NCI-H446 treated with DMSO at 0.1 percent for 48 hours (cell line): ENCODE measurements around the gene LRP10.

Source experiments
- DNase-seq: peaks from one replicate; lab custom pipeline; 2025; lab: John Stamatoyannopoulos, UW

The LRP10 gene

GRCh38 chr14:22865424-22866405, 5.8 kb upstream of the LRP10 start:
- no peak for DNase-seq

- DNase-seq, result no peak
These were observed 4.7 kb upstream of the LRP10 start for GRCh38 chr14:22866874-22867273.

DNA sequence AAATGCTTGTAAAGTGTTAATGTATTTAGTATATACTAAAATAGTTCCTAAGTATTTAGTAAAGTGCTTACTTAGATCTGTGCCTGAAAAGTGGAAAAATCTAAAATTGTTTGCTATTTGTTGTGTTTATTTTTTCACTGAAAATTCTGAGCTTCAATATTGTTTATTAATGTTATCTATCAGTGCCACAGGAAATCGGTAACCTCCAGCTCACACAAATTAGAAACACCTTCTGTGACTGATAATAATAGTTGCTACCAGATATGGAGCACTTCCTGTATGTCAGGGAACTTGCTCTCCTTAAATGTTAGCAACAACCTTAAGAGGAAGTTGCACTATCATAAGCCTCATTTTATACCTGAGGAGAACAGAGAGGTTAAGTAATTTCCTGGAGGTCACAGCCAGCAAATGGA, 723 bp upstream of the LRP10 start:
- no peak for DNase-seq

DNA sequence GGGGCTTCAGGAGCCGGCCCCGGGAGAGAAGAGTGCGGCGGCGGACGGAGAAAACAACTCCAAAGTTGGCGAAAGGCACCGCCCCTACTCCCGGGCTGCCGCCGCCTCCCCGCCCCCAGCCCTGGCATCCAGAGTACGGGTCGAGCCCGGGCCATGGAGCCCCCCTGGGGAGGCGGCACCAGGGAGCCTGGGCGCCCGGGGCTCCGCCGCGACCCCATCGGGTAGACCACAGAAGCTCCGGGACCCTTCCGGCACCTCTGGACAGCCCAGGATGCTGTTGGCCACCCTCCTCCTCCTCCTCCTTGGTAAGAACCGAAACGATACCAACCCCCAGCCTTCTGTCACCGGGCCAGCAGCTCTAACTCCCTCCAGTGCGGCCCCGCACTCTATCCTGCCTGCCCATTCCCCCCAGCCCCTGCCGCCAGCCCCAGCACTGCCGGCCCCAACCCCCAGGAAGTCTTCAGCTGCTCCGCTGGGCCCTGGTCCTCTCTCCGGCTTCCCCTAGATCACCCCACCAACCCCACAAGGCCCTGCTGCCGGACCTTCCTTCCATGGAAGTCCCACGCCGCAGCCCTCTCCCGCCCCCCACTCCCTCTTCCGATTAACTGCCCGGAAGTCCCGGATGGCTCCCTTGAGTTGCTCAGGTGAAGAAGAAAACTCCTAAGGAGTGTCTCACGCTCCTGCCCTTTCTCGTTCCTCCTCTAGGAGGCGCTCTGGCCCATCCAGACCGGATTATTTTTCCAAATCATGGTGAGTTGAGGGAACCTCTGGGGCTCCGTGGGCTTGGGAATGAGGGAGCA, 693 bp downstream of the LRP10 start:
- no peak for DNase-seq

DNA sequence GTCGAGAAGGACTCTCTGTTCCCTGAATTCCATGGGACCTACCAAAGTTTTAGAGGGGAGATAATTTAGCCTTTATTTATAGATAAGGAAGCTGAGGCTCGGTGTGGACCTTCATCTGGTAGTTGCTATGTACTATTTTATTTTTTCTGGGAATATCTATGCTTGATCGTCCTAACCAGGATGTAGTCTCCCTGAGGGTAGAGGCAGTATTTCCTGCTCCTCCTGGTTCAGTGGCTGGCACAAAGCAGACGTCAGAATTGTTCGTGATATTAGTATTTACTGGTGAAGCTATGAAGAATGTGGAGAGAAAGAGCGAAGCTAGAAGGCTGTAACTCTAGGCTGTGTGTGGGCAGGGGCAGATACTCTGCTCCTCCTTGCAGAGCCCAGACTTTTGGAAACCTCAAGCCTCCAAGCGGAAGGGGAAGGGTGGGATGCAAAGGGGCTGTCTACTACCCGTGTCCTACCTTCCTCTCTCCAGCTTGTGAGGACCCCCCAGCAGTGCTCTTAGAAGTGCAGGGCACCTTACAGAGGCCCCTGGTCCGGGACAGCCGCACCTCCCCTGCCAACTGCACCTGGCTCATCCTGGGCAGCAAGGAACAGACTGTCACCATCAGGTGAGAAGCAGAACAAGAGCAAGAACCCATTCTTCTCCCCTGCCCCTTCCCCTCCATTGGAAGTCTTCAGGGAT, 1.4 kb downstream of the LRP10 start:
- no peak for DNase-seq

DNA sequence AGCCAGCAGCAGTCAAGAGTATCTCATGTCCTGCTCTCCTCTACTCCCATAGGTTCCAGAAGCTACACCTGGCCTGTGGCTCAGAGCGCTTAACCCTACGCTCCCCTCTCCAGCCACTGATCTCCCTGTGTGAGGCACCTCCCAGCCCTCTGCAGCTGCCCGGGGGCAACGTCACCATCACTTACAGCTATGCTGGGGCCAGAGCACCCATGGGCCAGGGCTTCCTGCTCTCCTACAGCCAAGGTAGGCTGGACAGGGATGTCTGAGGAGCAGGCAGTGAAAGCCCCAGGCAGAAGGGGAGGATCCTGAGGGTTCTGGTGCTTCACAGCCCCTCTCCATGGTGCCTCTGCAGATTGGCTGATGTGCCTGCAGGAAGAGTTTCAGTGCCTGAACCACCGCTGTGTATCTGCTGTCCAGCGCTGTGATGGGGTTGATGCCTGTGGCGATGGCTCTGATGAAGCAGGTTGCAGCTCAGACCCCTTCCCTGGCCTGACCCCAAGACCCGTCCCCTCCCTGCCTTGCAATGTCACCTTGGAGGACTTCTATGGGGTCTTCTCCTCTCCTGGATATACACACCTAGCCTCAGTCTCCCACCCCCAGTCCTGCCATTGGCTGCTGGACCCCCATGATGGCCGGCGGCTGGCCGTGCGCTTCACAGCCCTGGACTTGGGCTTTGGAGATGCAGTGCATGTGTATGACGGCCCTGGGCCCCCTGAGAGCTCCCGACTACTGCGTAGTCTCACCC, 3.6 kb downstream of the LRP10 start:
- no peak for DNase-seq

DNA sequence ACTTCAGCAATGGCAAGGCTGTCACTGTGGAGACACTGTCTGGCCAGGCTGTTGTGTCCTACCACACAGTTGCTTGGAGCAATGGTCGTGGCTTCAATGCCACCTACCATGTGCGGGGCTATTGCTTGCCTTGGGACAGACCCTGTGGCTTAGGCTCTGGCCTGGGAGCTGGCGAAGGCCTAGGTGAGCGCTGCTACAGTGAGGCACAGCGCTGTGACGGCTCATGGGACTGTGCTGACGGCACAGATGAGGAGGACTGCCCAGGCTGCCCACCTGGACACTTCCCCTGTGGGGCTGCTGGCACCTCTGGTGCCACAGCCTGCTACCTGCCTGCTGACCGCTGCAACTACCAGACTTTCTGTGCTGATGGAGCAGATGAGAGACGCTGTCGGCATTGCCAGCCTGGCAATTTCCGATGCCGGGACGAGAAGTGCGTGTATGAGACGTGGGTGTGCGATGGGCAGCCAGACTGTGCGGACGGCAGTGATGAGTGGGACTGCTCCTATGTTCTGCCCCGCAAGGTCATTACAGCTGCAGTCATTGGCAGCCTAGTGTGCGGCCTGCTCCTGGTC, 4.3 kb downstream of the LRP10 start:
- DNase-seq, result no peak

GRCh38 chr14:22877000-22877501, 5.5 kb downstream of the LRP10 start:
- no peak for DNase-seq

GRCh38 chr14:22878271-22879246, 7.0 kb downstream of the LRP10 start:
- no peak for DNase-seq

- no peak for DNase-seq
These were observed 10.5 kb downstream of the LRP10 start for GRCh38 chr14:22882064-22882463.

GRCh38 chr14:22882529-22883172, 11.1 kb downstream of the LRP10 start:
- no peak for DNase-seq

DNA sequence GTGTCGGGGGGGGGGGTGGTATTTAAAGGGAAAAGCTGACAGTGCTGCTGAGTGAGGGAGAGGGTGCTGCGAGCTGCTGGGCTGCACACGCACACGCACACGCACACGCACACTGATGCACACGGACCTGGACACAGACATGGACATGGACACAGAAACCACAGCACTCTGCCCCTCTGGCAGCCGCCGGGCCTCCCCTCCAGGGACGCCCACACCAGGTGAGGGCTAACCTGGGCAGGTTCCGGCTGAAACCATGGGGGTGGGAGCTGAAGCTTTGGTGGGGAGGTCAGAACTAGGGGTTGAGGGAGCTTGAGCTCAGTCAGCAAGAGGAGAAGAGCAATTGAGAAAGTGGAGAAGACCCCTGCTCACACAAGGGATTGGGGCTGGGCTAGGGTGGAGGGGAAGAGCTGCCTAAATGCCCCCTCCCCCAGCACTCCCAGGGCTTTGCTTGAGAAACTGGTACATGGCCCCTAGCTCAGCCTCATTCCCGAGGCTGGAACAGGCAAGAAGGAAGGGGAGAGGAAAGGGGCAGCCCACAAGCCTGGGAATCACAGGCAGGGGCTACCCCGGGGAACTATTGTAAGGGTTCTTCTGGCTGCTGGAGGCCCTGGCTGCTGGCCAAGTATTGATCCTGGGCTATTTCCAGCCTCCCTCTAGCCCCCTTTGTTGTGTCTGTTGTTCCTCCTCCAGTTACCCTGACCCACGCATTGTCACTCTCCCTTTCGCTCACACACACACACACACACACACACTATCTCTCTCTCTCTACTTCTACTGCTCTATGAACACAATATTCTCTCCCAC, 11.8 kb downstream of the LRP10 start, which contains the start of gene REM2:
Gene REM2 (plus strand): TSS at position 50 of the 804 bp plus-strand sequence. CDS start 66 bp downstream, at position 116.
- DNase-seq, result no peak

DNA sequence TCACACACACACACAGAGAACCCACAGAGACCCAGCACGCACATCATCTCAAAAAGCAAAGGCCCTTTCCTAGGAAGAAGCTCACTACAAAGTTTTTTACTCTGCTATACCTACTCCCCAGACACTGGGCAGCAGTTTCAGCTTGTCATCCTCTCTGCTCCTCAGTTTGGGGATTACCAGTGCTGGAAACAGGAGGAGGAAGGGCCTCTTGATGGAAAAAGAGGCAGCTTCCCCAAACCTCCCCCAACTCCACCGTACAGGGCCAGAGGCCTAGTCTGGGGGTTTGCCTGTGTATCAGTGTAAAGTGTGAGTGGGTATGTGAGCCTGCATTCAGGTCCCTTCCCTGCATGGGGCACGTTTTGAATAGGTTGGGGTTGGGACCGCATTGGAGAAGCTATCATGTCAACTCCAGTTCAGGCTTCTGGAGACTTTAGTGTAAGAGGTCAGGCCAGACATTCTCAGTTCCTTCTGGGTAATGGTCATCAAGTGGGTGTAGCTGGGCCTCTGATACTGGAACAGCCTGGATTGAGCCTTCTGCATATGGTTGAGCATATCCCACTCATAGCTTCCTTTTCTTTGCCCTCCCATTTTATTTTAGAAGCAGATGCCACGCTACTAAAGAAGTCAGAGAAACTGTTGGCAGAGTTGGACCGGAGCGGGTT, 12.7 kb downstream of the LRP10 start:
- no peak for DNase-seq

DNA sequence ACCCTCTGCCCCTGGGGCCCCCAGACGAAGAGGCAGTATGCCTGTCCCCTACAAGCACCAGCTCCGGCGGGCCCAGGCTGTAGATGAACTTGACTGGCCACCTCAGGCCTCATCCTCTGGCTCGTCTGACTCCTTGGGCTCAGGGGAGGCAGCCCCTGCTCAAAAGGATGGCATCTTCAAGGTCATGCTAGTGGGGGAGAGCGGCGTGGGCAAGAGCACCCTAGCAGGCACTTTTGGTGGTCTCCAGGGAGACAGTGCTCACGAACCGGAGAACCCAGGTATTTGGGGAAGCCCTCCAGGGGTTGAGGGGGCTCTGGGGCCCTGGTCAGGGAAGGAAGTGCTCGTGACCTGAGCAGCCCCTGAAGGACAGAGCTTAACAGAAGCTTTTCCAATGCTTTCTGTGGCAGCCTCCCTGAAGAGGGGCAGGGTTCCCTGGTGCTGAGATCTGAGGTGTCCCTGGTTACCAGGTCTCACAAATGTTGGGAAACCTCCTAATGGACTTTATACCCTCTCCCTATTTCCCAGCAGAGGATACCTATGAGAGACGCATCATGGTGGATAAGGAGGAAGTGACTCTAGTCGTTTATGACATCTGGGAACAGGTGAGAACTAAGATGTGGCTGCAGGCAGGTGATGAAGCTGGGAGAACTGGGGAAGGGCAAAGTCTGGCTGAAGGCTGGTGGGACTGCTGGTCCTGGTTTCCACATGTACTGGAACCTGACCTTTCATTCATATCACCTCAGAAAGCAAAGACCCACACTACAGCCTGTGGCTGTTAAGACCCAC, 13.4 kb downstream of the LRP10 start:
- DNase-seq, result no peak

- DNase-seq, result no peak
These were observed 14.4 kb downstream of the LRP10 start for GRCh38 chr14:22885975-22886374.

DNA sequence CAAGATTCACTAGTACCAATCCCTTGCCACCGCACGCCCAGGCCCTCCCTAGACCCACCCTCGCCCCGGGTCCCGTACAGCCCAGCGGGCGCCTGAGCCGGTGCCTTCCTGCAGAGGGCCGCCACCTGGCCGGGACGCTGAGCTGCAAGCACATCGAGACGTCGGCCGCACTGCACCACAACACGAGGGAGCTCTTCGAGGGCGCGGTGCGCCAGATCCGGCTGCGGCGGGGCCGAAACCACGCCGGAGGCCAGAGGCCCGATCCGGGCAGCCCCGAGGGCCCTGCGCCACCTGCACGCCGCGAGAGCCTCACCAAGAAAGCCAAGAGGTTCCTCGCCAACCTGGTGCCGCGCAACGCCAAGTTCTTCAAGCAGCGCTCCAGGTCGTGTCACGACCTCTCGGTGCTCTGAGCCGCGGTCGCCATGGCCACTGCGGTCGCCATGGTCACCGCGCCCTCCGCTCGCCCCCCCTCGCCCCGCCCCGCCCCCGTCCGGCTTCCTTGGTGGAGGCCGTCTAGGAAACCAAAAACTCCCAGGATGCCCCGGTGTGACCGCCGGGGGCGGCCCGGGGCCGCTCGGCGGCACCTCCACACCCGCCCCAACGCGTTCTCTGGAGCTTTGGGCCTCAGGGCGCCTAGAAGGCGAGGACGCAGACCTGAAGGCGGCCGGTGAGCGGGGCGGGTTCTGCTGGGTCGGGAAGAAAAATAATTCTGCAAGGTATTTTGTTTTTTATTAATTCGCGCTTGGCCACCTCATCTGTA, 15.1 kb downstream of the LRP10 start:
- no peak for DNase-seq
